Thoracic aorta (tissue), 2 donors: ENCODE results near the gene LRRC43. TPM values are rescaled to one million over a fixed set of nuclear protein-coding genes. Genes with fewer than 3 reads are reported as not detected.

Experiments
- ATAC-seq: fragments of 150-250 bp; one replicate; pipeline ENCODE4 v1.8.0; 2017; ENCODE audit warnings: low read depth; ENCODE audit not compliant: insufficient number of reproducible peaks, low FRiP score
- DNase-seq: peaks from one replicate; pipeline ENCODE4 v3.0.0-alpha.2; 2020; ENCODE audit warnings: low spot score
- H3K27ac ChIP-seq, 2 donors: fragments of 200-600 bp; sonication (generic); 1 replicate in 1 of 2; 2 replicates in 1 of 2; pipeline ENCODE4 v1.5.1; 2016; ENCODE audit warnings: mild to moderate bottlenecking in 2 of 2, moderate library complexity in 2 of 2
- H3K27me3 ChIP-seq: fragments of 200-600 bp; sonication (generic); replicated peaks from 2 replicates; pipeline ENCODE4 v1.6.0; 2016; ENCODE audit warnings: mild to moderate bottlenecking; ENCODE audit not compliant: insufficient read depth
- H3K36me3 ChIP-seq: fragments of 200-600 bp; sonication (generic); one replicate; pipeline ENCODE4 v1.5.1; 2016
- H3K4me1 ChIP-seq, 2 donors: fragments of 200-600 bp; sonication (generic); 1 replicate in 1 of 2; 2 replicates in 1 of 2; pipeline versions ENCODE4 v1.5.1 to v1.6.0; 2016; ENCODE audit warnings: low read depth in 2 of 2, mild to moderate bottlenecking in 1 of 2; ENCODE audit not compliant: control insufficient read depth in 1 of 2
- H3K4me3 ChIP-seq: fragments of 200-600 bp; sonication (generic); 2 replicates; pipeline ENCODE4 v1.5.1; 2016; ENCODE audit warnings: mild to moderate bottlenecking
- H3K9me3 ChIP-seq: fragments of 200-600 bp; sonication (generic); 2 replicates; pipeline ENCODE4 v1.5.1; 2016
- CTCF ChIP-seq: fragments of 200-600 bp; sonication (generic); IDR thresholded peaks from one replicate; pipeline ENCODE4 v1.5.1; 2019; ENCODE audit warnings: antibody characterized with exemption
- total RNA-seq, 2 donors: library from RNA; depleted of rRNA; stranded (reverse); fragments of >200 nt; gene quantifications; one replicate each; pipeline versions ENCODE4 v1.1.0 to v1.2.3, GENCODE V29; 2016

The LRRC43 gene
- total RNA-seq, 2 donors from 2014 or later: not detected

GRCh38 chr12:122203301-122204166 lies 20.6 kb downstream of the LRRC43 start, which contains the start of gene B3GNT4:
Gene B3GNT4, plus strand, starts transcription at chr12:122203709. Its CDS starts 910 bp downstream, at chr12:122204619.
- H3K4me1 ChIP-seq: peaks cover 8 to 12% of the 10 kb centered on the region in 2 donors

GRCh38 chr12:122204167-122205052 lies 21.5 kb downstream of the LRRC43 start:
- H3K9me3 ChIP-seq: no peaks in the 10 kb centered on the region
- ATAC-seq: no peak
- peaks cover 11% of the 10 kb centered on the region for H3K36me3 ChIP-seq
- no peaks in the 10 kb centered on the region for H3K27me3 ChIP-seq
- DNase-seq: no peak
- peaks cover 8 to 12% of the 10 kb centered on the region in 2 donors for H3K4me1 ChIP-seq
- peak overlapping the region; percentile 79 for H3K4me3 ChIP-seq
- no peak for TF ChIP-seq CTCF
- H3K27ac ChIP-seq: no peak overlapping the region

More at GRCh38 chr12:122203301-122204166, 20.6 kb downstream of the LRRC43 start, which contains the start of gene B3GNT4:
- Histone ChIP-seq H3K36me3 (peaks cover 7% of the 10 kb centered on the region), H3K27me3 (no peaks in the 10 kb centered on the region), H3K4me3 (peak within 1 kb of the TSS; percentile 79), H3K9me3 (no peaks in the 10 kb centered on the region), H3K27ac (no peak within 1 kb of the TSS)
- TF ChIP-seq CTCF: no peak
- ATAC-seq (no peak), DNase-seq (no peak)

GRCh38 chr12:122205053-122205925 lies 22.4 kb downstream of the LRRC43 start:
- Histone ChIP-seq H3K9me3 (no peaks in the 10 kb centered on the region), H3K36me3 (peaks cover 15% of the 10 kb centered on the region), H3K4me3 (no peak overlapping the region), H3K4me1 (peaks cover 8 to 12% of the 10 kb centered on the region in 2 donors), H3K27me3 (no peaks in the 10 kb centered on the region), H3K27ac (no peak overlapping the region)
- ATAC-seq (peak; percentile 32), DNase-seq (no peak)
- no peak for TF ChIP-seq CTCF

- Histone ChIP-seq H3K4me3 (no peak overlapping the region), H3K36me3 (peaks cover 17% of the 10 kb centered on the region), H3K27me3 (no peaks in the 10 kb centered on the region), H3K9me3 (no peaks in the 10 kb centered on the region), H3K4me1 (peaks cover 8 to 12% of the 10 kb centered on the region in 2 donors), H3K27ac (no peak overlapping the region)
- DNase-seq (no peak), ATAC-seq (no peak)
- TF ChIP-seq CTCF: no peak
Measured at GRCh38 chr12:122206111-122206881, 23.4 kb downstream of the LRRC43 start.
